ENCODE results near the gene SLC5A10. TPM values are rescaled to one million over a fixed set of nuclear protein-coding genes. Genes with fewer than 3 reads are reported as not detected.

SLC5A10 gene
- polyA plus RNA-seq, 1 of the 3 experiments (the other 2 are of a cell fraction) = not detected

DNA sequence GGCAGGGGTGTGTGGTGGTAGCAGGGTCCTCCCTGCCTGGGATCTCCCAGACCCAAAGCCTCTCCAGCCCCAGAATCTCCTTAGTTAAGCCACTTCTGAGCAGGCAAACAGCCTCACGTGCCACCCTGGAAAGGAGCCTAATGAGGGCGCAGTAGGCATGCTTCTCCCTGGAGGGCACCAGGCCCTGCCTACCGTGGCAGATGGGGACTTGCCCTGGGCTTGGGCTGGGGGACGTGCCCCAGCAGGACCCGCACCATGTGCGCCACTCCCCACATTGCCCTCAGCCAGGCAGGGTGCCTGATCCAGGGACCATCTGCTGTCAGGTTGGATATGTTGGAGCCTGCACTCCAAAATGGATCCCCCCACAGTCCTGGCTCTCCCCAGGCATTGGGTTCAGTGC, 38.4 kb downstream of the SLC5A10 start:
- H3K9me2 ChIP-seq = no peaks in the 10 kb centered on the region
- no peak for DNase-seq
- peaks cover 5 to 11% of the 10 kb centered on the region in 2 experiments for H3K36me3 ChIP-seq (replicated peaks in 1 of 2; ENCODE audit: control insufficient read depth in 1 of 2, insufficient read depth in 2 of 2, low read length in 1 of 2)
- H3F3A ChIP-seq (replicated peaks; ENCODE audit: insufficient read depth) = no peaks in the 10 kb centered on the region
- no peaks in the 10 kb centered on the region for H3K27me3 ChIP-seq (ENCODE audit: insufficient read depth)
- no peaks in the 10 kb centered on the region for H4K20me1 ChIP-seq (ENCODE audit: insufficient read depth)
- POLR2A ChIA-PET = no interaction called here
- peaks cover 37% of the 10 kb centered on the region for H3K79me2 ChIP-seq (ENCODE audit: insufficient read depth)
- no peak for TF ChIP-seq EP300 (IDR thresholded peaks at IDR 0.05; ENCODE audit: borderline replicate concordance in 1 of 2, low read depth in 1 of 2, low read length in 1 of 2)
- no peak for TF ChIP-seq JUND (IDR thresholded peaks at IDR 0.05)
- TF ChIP-seq RFX5 (IDR thresholded peaks at IDR 0.05; ENCODE audit: low read length) = no peak
- TF ChIP-seq, protein P1, sequence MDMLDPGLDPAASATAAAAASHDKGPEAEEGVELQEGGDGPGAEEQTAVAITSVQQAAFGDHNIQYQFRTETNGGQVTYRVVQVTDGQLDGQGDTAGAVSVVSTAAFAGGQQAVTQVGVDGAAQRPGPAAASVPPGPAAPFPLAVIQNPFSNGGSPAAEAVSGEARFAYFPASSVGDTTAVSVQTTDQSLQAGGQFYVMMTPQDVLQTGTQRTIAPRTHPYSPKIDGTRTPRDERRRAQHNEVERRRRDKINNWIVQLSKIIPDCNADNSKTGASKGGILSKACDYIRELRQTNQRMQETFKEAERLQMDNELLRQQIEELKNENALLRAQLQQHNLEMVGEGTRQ (IDR thresholded peaks at IDR 0.05; ENCODE audit: borderline replicate concordance, low read depth, low read length) = no peak
- TF ChIP-seq MEF2A (IDR thresholded peaks at IDR 0.05; ENCODE audit: borderline replicate concordance, low read depth) = no peak
- no peak for TF ChIP-seq CHD2 (IDR thresholded peaks at IDR 0.05; ENCODE audit: low read length, partially characterized antibody)
- no peak for TF ChIP-seq FOXJ3 (CRISPR knock-in tag; IDR thresholded peaks at IDR 0.05)
- no peak for TF ChIP-seq RXRA (IDR thresholded peaks at IDR 0.05; ENCODE audit: borderline replicate concordance, low read depth)
- TF ChIP-seq RCOR1 (IDR thresholded peaks at IDR 0.05; ENCODE audit: low read length) = no peak
- no peak for TF ChIP-seq FOSL2 (IDR thresholded peaks at IDR 0.05; ENCODE audit: borderline replicate concordance, low read depth)
- TF ChIP-seq, protein P2, sequence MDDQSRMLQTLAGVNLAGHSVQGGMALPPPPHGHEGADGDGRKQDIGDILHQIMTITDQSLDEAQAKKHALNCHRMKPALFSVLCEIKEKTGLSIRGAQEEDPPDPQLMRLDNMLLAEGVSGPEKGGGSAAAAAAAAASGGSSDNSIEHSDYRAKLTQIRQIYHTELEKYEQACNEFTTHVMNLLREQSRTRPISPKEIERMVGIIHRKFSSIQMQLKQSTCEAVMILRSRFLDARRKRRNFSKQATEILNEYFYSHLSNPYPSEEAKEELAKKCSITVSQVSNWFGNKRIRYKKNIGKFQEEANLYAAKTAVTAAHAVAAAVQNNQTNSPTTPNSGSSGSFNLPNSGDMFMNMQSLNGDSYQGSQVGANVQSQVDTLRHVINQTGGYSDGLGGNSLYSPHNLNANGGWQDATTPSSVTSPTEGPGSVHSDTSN (IDR thresholded peaks at IDR 0.05) = no peak
- no peak overlapping the region for H3K4me2 ChIP-seq
- no peak overlapping the region for H3K4me3 ChIP-seq (ENCODE audit: low read depth in 2 of 2, low read length in 1 of 2)
- 100% methylated on average over 1 of the region's 6 CpGs for WGBS (ENCODE audit: low lambda C conversion rate)
- no peak overlapping the region; a peak in 1 of 4 replicates for H3K27ac ChIP-seq (ENCODE audit: low read depth in 2 of 2, low read length in 1 of 2)
- H3K9me3 ChIP-seq = peaks cover 6% of the 10 kb centered on the region; the same call in 1 of the 2 replicates
- no peak overlapping the region for H2AFZ ChIP-seq (ENCODE audit: low read depth)
- H3K9ac ChIP-seq = no peak overlapping the region
- H3K4me1 ChIP-seq (ENCODE audit: control insufficient read depth in 1 of 2, insufficient read depth in 2 of 2, low read depth in 1 of 2, low read length in 1 of 2) = no peaks in the 10 kb centered on the region; a peak in 1 of 4 replicates
- CTCF ChIA-PET = interaction anchor here (2.2 to 2.3 kb wide), 2 partner anchors 11 to 30 kb away, joined by 5 to 11 read pairs; no protein-coding TSS in a partner anchor

DNA sequence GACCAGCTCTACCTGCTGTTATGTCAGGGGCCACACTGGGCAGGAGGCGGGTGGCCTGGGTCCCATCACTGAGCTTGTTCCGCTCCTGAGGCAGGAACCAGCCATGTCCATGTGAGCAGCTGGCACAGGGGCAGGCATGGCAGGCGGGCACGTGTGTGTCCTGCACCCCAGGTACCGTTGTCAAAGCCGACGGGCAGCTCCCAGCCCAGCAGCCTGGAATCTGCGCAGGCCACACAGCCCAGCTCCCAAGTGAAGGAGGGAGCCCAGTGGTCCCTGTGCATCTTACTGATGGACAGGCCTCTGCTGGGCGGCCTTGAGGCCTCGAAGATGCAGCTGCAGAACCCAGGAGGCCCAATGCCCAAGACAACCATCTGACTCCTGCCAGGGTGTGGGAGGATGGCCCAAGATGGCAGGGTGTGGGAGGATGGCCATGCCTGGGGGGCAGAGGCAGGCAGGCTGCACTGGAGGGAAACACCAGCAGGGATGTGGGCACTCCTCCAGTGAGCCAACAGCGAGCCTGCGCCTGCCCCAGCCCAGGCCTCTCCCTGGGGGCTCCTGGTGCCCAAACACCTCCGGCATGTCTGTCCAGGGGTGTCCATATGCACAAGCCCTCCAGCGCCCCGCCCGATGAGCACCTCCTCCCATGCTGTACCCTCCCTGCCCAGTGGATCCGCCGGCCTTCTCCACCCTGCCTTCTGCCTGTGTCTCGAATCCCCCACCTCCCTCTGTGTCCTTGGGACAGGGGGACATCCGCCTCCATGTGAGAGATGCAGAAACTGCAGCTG, 39.8 kb downstream of the SLC5A10 start:
- ChIA-PET POLR2A (no interaction called here), CTCF (interaction anchor here (2.2 to 2.3 kb wide), 2 partner anchors 12 to 31 kb away, joined by 5 to 11 read pairs; no protein-coding TSS in a partner anchor)
- Histone ChIP-seq H3K4me3 (ENCODE audit: low read depth in 2 of 2, low read length in 1 of 2) (no peak overlapping the region), H3K4me2 (no peak overlapping the region), H3F3A (replicated peaks; ENCODE audit: insufficient read depth) (no peaks in the 10 kb centered on the region), H3K36me3 (replicated peaks in 1 of 2; ENCODE audit: control insufficient read depth in 1 of 2, insufficient read depth in 2 of 2, low read length in 1 of 2) (peaks cover 9 to 17% of the 10 kb centered on the region in 2 experiments), H2AFZ (ENCODE audit: low read depth) (no peak overlapping the region), H3K27me3 (ENCODE audit: insufficient read depth) (no peaks in the 10 kb centered on the region), H3K27ac (ENCODE audit: low read depth in 2 of 2, low read length in 1 of 2) (no peak overlapping the region), H3K9me2 (no peaks in the 10 kb centered on the region), H3K9ac (no peak overlapping the region), H3K79me2 (ENCODE audit: insufficient read depth) (peaks cover 51% of the 10 kb centered on the region), H3K4me1 (ENCODE audit: control insufficient read depth in 1 of 2, insufficient read depth in 2 of 2, low read depth in 1 of 2, low read length in 1 of 2) (no peaks in the 10 kb centered on the region; a peak in 1 of 4 replicates), H4K20me1 (ENCODE audit: insufficient read depth) (no peaks in the 10 kb centered on the region), H3K9me3 (peaks cover 15% of the 10 kb centered on the region; the same call in 1 of the 2 replicates)
- no peak for TF ChIP-seq MXI1 (IDR thresholded peaks at IDR 0.05; ENCODE audit: low read depth, low read length)
- TF ChIP-seq, protein P3, sequence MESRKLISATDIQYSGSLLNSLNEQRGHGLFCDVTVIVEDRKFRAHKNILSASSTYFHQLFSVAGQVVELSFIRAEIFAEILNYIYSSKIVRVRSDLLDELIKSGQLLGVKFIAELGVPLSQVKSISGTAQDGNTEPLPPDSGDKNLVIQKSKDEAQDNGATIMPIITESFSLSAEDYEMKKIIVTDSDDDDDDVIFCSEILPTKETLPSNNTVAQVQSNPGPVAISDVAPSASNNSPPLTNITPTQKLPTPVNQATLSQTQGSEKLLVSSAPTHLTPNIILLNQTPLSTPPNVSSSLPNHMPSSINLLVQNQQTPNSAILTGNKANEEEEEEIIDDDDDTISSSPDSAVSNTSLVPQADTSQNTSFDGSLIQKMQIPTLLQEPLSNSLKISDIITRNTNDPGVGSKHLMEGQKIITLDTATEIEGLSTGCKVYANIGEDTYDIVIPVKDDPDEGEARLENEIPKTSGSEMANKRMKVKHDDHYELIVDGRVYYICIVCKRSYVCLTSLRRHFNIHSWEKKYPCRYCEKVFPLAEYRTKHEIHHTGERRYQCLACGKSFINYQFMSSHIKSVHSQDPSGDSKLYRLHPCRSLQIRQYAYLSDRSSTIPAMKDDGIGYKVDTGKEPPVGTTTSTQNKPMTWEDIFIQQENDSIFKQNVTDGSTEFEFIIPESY (IDR thresholded peaks at IDR 0.05; ENCODE audit: borderline replicate concordance, low read depth) = no peak
- 100% methylated on average over 7 of the region's 20 CpGs for WGBS (ENCODE audit: low lambda C conversion rate)
- no peak for DNase-seq
